ENCODE data around the gene SEMA7A. TPM values are rescaled to one million over a fixed set of nuclear protein-coding genes. Genes with fewer than 3 reads are reported as not detected.
"Not testable (repeated sequence)": the region's sequence is repeated elsewhere in the genome, so short reads cannot be mapped to it uniquely, and the experiment has no call there.

Gene SEMA7A
- total RNA-seq, 1 experiment from 2014 or later: 38.1 TPM

GRCh38 chr15:74460298-74460697 lies 26.5 kb upstream of the SEMA7A start:
- no peaks in the 10 kb centered on the region for H3K9me3 ChIP-seq
- BruUV-seq (replicated peaks): no TSS peak
- H3K4me3 ChIP-seq (ENCODE audit: low read depth, low read length): peak overlapping the region; percentile 51
- ChIA-PET POLR2A (interaction anchor here (1.0 to 2.3 kb wide), 5 partner anchors 9 to 80 kb away, joined by 4 to 15 read pairs (median 7); partner anchors contain the start of gene SEMA7A), CTCF (interaction anchor here (0.9 to 1.7 kb wide), 13 partner anchors 14 to 86 kb away, joined by 3 to 14 read pairs (median 6); partner anchors contain the start of gene ARID3B)
- Mint-ChIP-seq H3K36me3 (ENCODE audit: insufficient read depth, unreplicated experiment) (peaks cover 26% of the 10 kb centered on the region), H3K27me3 (ENCODE audit: insufficient read depth, unreplicated experiment) (no peaks in the 10 kb centered on the region), H3K27ac (ENCODE audit: unreplicated experiment) (peak overlapping the region; percentile 74), H3K9me3 (ENCODE audit: unreplicated experiment) (peaks cover 9% of the 10 kb centered on the region), H3K4me1 (ENCODE audit: low read depth, unreplicated experiment) (peaks cover 28% of the 10 kb centered on the region), H3K4me3 (ENCODE audit: unreplicated experiment) (peak overlapping the region; percentile 92)
- no peaks in the 10 kb centered on the region for H3K27me3 ChIP-seq (replicated peaks; ENCODE audit: control insufficient read depth, insufficient read depth, low read length)
- DNase-seq: no peak
- peaks cover 13% of the 10 kb centered on the region; the same call in 1 of the 2 replicates for H3K4me1 ChIP-seq
- no peak for TF ChIP-seq CTCF (IDR thresholded peaks at IDR 0.05; ENCODE audit: insufficient read depth in 1 of 2, low read depth in 1 of 2, low read length in 1 of 2, severe bottlenecking in 1 of 2, unreplicated experiment in 1 of 2)
- intact Hi-C loops (cut with micrococcal nuclease; ENCODE audit: unreplicated experiment): loop anchor here (2.0 kb wide), 1 partner anchor 71 kb away; no protein-coding TSS in a partner anchor
- H3K36me3 ChIP-seq (ENCODE audit: control insufficient read depth, insufficient read depth, low read length): no peaks in the 10 kb centered on the region

- CTCF ChIA-PET: interaction anchor here (1.4 kb wide), 1 partner anchor 81 kb away, joined by 4 read pairs; the partner anchor contains the start of gene ARID3B
- peaks cover 13% of the 10 kb centered on the region; the same call in 1 of the 2 replicates for H3K4me1 ChIP-seq
- BruUV-seq (replicated peaks); DNase-seq; H3K27me3 Mint-ChIP-seq (ENCODE audit: insufficient read depth, unreplicated experiment); H3K27me3 ChIP-seq (replicated peaks; ENCODE audit: control insufficient read depth, insufficient read depth, low read length); H3K9me3 ChIP-seq; POLR2A ChIA-PET; H3K4me3 ChIP-seq (ENCODE audit: low read depth, low read length); H3K36me3 ChIP-seq (ENCODE audit: control insufficient read depth, insufficient read depth, low read length); H3K9me3 Mint-ChIP-seq (ENCODE audit: unreplicated experiment): not testable (repeated sequence)
- peaks cover 28% of the 10 kb centered on the region for H3K4me1 Mint-ChIP-seq (ENCODE audit: low read depth, unreplicated experiment)
- H3K4me3 Mint-ChIP-seq (ENCODE audit: unreplicated experiment): peak overlapping the region; percentile 92
- intact Hi-C loops (cut with micrococcal nuclease; ENCODE audit: unreplicated experiment): loop anchor here (2.0 kb wide), 1 partner anchor 71 kb away; no protein-coding TSS in a partner anchor
- H3K27ac Mint-ChIP-seq (ENCODE audit: unreplicated experiment): peak overlapping the region; percentile 74
- H3K36me3 Mint-ChIP-seq (ENCODE audit: insufficient read depth, unreplicated experiment): peaks cover 28% of the 10 kb centered on the region
Observed at GRCh38 chr15:74459798-74460197, 26.0 kb upstream of the SEMA7A start.

- POLR2A ChIA-PET: interaction anchor here (0.5 kb wide), 2 partner anchors 9 to 26 kb away, joined by 3 to 4 read pairs; no protein-coding TSS in a partner anchor
- no TSS peak for BruUV-seq (replicated peaks)
- Mint-ChIP-seq H3K36me3 (ENCODE audit: insufficient read depth, unreplicated experiment) (peaks cover 35% of the 10 kb centered on the region), H3K4me1 (ENCODE audit: low read depth, unreplicated experiment) (peaks cover 26% of the 10 kb centered on the region), H3K27ac (ENCODE audit: unreplicated experiment) (peak overlapping the region; percentile 43), H3K27me3 (ENCODE audit: insufficient read depth, unreplicated experiment) (no peaks in the 10 kb centered on the region), H3K9me3 (ENCODE audit: unreplicated experiment) (no peaks in the 10 kb centered on the region), H3K4me3 (ENCODE audit: unreplicated experiment) (no peak overlapping the region)
- H3K9me3 ChIP-seq: no peaks in the 10 kb centered on the region
- no peaks in the 10 kb centered on the region for H3K36me3 ChIP-seq (ENCODE audit: control insufficient read depth, insufficient read depth, low read length)
- intact Hi-C loops (cut with micrococcal nuclease; ENCODE audit: unreplicated experiment): no loop called here
- CTCF ChIA-PET: no interaction called here
- no peak for TF ChIP-seq CTCF (IDR thresholded peaks at IDR 0.05; ENCODE audit: insufficient read depth in 1 of 2, low read depth in 1 of 2, low read length in 1 of 2, severe bottlenecking in 1 of 2, unreplicated experiment in 1 of 2)
- no peak overlapping the region for H3K4me3 ChIP-seq (ENCODE audit: low read depth, low read length)
- H3K4me1 ChIP-seq: peaks cover 13% of the 10 kb centered on the region; the same call in 1 of the 2 replicates
- DNase-seq: no peak
- H3K27me3 ChIP-seq (replicated peaks; ENCODE audit: control insufficient read depth, insufficient read depth, low read length): no peaks in the 10 kb centered on the region
Observed at GRCh38 chr15:74458473-74458872, 24.7 kb upstream of the SEMA7A start.

- H3K36me3 ChIP-seq (ENCODE audit: control insufficient read depth, insufficient read depth, low read length); H3K27ac Mint-ChIP-seq (ENCODE audit: unreplicated experiment); H3K4me1 ChIP-seq; H3K27me3 ChIP-seq (replicated peaks; ENCODE audit: control insufficient read depth, insufficient read depth, low read length); H3K9me3 ChIP-seq; CTCF ChIA-PET; H3K4me3 ChIP-seq (ENCODE audit: low read depth, low read length); H3K27me3 Mint-ChIP-seq (ENCODE audit: insufficient read depth, unreplicated experiment); POLR2A ChIA-PET; BruUV-seq (replicated peaks); DNase-seq; H3K9me3 Mint-ChIP-seq (ENCODE audit: unreplicated experiment); intact Hi-C loops (cut with micrococcal nuclease; ENCODE audit: unreplicated experiment); H3K4me3 Mint-ChIP-seq (ENCODE audit: unreplicated experiment): not testable (repeated sequence)
- Mint-ChIP-seq H3K36me3 (ENCODE audit: insufficient read depth, unreplicated experiment) (peaks cover 35% of the 10 kb centered on the region), H3K4me1 (ENCODE audit: low read depth, unreplicated experiment) (peaks cover 15% of the 10 kb centered on the region)
Observed at GRCh38 chr15:74457036-74457435, 23.3 kb upstream of the SEMA7A start.

All from Caco-2 (cell line).